ENCODE measurements around the gene FAM25C.
"Not testable (repeated sequence)": the region's sequence is repeated elsewhere in the genome, so short reads cannot be mapped to it uniquely, and the experiment has no call there.

GRCh38 chr10:47989542-47989950 lies 10.0 kb downstream of the FAM25C start:
- not testable (repeated sequence) for TF ChIP-seq CTCF (IDR thresholded peaks at IDR 0.05); SMAD4 (CRISPR knock-in tag; IDR thresholded peaks at IDR 0.05); SP1 (CRISPR knock-in tag; conservative IDR thresholded peaks at IDR 0.05); ZBTB21 (CRISPR knock-in tag; IDR thresholded peaks at IDR 0.05; ENCODE audit: borderline replicate concordance); USF2 (CRISPR knock-in tag; IDR thresholded peaks at IDR 0.05); MYBL2 (CRISPR knock-in tag; IDR thresholded peaks at IDR 0.05); FOXK1 (CRISPR knock-in tag; IDR thresholded peaks at IDR 0.05); JUN (CRISPR knock-in tag; IDR thresholded peaks at IDR 0.05); HMGA2 (CRISPR knock-in tag; IDR thresholded peaks at IDR 0.05); ZNF671 (CRISPR knock-in tag; IDR thresholded peaks at IDR 0.05); TEAD4 (CRISPR knock-in tag; IDR thresholded peaks at IDR 0.05)
- TF ChIP-seq, protein P1, sequence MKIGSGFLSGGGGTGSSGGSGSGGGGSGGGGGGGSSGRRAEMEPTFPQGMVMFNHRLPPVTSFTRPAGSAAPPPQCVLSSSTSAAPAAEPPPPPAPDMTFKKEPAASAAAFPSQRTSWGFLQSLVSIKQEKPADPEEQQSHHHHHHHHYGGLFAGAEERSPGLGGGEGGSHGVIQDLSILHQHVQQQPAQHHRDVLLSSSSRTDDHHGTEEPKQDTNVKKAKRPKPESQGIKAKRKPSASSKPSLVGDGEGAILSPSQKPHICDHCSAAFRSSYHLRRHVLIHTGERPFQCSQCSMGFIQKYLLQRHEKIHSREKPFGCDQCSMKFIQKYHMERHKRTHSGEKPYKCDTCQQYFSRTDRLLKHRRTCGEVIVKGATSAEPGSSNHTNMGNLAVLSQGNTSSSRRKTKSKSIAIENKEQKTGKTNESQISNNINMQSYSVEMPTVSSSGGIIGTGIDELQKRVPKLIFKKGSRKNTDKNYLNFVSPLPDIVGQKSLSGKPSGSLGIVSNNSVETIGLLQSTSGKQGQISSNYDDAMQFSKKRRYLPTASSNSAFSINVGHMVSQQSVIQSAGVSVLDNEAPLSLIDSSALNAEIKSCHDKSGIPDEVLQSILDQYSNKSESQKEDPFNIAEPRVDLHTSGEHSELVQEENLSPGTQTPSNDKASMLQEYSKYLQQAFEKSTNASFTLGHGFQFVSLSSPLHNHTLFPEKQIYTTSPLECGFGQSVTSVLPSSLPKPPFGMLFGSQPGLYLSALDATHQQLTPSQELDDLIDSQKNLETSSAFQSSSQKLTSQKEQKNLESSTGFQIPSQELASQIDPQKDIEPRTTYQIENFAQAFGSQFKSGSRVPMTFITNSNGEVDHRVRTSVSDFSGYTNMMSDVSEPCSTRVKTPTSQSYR (CRISPR knock-in tag; IDR thresholded peaks at IDR 0.05) = not testable (repeated sequence)
- TF ChIP-seq, protein P2, sequence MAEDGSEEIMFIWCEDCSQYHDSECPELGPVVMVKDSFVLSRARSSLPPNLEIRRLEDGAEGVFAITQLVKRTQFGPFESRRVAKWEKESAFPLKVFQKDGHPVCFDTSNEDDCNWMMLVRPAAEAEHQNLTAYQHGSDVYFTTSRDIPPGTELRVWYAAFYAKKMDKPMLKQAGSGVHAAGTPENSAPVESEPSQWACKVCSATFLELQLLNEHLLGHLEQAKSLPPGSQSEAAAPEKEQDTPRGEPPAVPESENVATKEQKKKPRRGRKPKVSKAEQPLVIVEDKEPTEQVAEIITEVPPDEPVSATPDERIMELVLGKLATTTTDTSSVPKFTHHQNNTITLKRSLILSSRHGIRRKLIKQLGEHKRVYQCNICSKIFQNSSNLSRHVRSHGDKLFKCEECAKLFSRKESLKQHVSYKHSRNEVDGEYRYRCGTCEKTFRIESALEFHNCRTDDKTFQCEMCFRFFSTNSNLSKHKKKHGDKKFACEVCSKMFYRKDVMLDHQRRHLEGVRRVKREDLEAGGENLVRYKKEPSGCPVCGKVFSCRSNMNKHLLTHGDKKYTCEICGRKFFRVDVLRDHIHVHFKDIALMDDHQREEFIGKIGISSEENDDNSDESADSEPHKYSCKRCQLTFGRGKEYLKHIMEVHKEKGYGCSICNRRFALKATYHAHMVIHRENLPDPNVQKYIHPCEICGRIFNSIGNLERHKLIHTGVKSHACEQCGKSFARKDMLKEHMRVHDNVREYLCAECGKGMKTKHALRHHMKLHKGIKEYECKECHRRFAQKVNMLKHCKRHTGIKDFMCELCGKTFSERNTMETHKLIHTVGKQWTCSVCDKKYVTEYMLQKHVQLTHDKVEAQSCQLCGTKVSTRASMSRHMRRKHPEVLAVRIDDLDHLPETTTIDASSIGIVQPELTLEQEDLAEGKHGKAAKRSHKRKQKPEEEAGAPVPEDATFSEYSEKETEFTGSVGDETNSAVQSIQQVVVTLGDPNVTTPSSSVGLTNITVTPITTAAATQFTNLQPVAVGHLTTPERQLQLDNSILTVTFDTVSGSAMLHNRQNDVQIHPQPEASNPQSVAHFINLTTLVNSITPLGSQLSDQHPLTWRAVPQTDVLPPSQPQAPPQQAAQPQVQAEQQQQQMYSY (CRISPR knock-in tag; IDR thresholded peaks at IDR 0.05) = not testable (repeated sequence)
- TF ChIP-seq, protein P3, sequence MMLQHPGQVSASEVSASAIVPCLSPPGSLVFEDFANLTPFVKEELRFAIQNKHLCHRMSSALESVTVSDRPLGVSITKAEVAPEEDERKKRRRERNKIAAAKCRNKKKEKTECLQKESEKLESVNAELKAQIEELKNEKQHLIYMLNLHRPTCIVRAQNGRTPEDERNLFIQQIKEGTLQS (CRISPR knock-in tag; conservative IDR thresholded peaks at IDR 0.05) = not testable (repeated sequence)

All from WTC11 (cell line).